K562 (cell line): Measurements from ENCODE around the gene COA4.

Source experiments
- CTCF ChIP-seq, 3 experiments: IDR thresholded peaks in 2 of 3; conservative IDR thresholded peaks in 1 of 3; 2 replicates each; pipeline ENCODE4 v1.5.1; 2011 to 2012; ENCODE audit warnings: low read length in 3 of 3, mild to moderate bottlenecking in 3 of 3, control low read depth in 2 of 3, improper control_type of control experiment in 1 of 3, inconsistent platforms in 1 of 3, low read depth in 1 of 3, mixed read lengths in 1 of 3, moderate library complexity in 1 of 3; ENCODE audit not compliant: insufficient read depth in 2 of 3
- TBP ChIP-seq: optimal IDR thresholded peaks from 2 replicates; pipeline ENCODE3; 2011; ENCODE audit warnings: low read depth, low read length, improper control_type of control experiment

DNA sequence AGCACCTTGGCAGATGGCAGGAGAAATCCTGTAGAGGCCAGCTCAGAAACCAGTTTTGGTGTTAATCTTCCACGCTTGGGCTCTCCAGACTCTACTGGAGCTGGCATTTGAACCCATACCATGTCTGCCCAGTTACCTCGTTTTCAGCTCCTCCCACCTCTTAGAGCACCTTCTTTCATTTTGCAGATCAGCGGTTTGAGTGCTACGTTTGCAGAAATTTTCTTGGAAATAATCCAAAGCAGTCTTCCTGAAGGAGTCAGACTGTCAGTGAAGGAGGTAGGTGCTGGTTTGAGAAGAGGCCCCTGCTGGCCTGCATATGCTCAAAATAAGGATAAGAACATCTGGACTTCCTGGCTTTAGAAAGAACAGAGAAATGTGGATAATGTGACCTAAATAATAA lies 13.7 kb downstream of the COA4 start:
- TF ChIP-seq TBP (no peak), CTCF (IDR thresholded peaks at IDR 0.05 in 2 of 3, conservative IDR thresholded peaks at IDR 0.05 in 1 of 3; ENCODE audit: insufficient read depth in 2 of 3, low read depth in 1 of 3, low read length in 3 of 3) (no peak)
